Tibial nerve (tissue), 3 donors: Measurements from ENCODE around the gene C12orf54.

Source experiments
- POLR2A ChIP-seq, 2 donors: fragments of 450-650 bp; IDR thresholded peaks; one replicate each; pipeline ENCODE4 v1.6.1; 2017; ENCODE audit warnings: antibody characterized with exemption in 2 of 2, mild to moderate bottlenecking in 2 of 2, moderate library complexity in 2 of 2
- TF ChIP-seq, protein P1 (sequence below), 5 experiments: fragments of 200-600 bp in 3 of 5; fragments of 450-650 bp in 2 of 5; sonication (generic) in 3 of 5; IDR thresholded peaks; one replicate each; pipeline ENCODE4 v1.5.1; 2016 to 2019; ENCODE audit warnings: antibody characterized with exemption in 5 of 5, mild to moderate bottlenecking in 3 of 5, moderate library complexity in 2 of 5

DNA sequence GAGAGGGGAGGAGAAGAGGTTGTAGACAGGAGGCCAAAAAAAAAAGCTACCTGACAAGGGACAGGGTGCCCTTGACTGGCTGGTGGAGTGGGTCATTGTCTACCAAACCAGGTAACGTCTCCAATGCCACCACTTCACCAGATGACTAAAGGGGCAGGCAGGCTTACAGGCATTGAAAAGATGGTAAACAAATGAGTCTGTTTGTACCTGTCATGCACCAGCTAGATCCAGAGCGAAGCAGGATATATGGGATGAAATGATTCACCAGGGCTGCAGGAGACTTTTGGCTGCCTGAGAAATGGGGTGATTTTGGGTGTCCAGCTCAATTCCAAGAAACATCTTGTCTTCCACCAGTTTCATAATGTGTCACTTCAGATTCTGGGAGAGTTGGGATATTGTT lies 4.0 kb downstream of the C12orf54 start:
- TF ChIP-seq, protein P1, sequence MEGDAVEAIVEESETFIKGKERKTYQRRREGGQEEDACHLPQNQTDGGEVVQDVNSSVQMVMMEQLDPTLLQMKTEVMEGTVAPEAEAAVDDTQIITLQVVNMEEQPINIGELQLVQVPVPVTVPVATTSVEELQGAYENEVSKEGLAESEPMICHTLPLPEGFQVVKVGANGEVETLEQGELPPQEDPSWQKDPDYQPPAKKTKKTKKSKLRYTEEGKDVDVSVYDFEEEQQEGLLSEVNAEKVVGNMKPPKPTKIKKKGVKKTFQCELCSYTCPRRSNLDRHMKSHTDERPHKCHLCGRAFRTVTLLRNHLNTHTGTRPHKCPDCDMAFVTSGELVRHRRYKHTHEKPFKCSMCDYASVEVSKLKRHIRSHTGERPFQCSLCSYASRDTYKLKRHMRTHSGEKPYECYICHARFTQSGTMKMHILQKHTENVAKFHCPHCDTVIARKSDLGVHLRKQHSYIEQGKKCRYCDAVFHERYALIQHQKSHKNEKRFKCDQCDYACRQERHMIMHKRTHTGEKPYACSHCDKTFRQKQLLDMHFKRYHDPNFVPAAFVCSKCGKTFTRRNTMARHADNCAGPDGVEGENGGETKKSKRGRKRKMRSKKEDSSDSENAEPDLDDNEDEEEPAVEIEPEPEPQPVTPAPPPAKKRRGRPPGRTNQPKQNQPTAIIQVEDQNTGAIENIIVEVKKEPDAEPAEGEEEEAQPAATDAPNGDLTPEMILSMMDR (IDR thresholded peaks at IDR 0.05) = no peak
- no peak for TF ChIP-seq POLR2A (IDR thresholded peaks at IDR 0.05)
